DOHH2 (cell line): ENCODE data around the gene SPPL2B.

Experiments
- H3F3A ChIP-seq: fragments of 200-600 bp; sonication (generic), shearing (Covaris generic); 2 replicates; pipeline ENCODE4 v1.6.0; 2016; ENCODE audit warnings: antibody characterized with exemption, mild to moderate bottlenecking; ENCODE audit not compliant: control insufficient read depth, insufficient read depth
- H3K27ac ChIP-seq: fragments of 200-600 bp; sonication (generic); 2 replicates; pipeline ENCODE4 v1.5.1; 2014; ENCODE audit warnings: low read depth, mild to moderate bottlenecking, low read length, moderate library complexity
- H3K27me3 ChIP-seq: fragments of 200-600 bp; sonication (generic); 2 replicates; pipeline ENCODE4 v1.6.1; 2014; ENCODE audit warnings: mild to moderate bottlenecking, low read length, mixed read lengths; ENCODE audit not compliant: control insufficient read depth
- H3K36me3 ChIP-seq: fragments of 200-600 bp; sonication (generic); 2 replicates; pipeline ENCODE4 v1.6.1; 2014; ENCODE audit warnings: mild to moderate bottlenecking, low read length, moderate library complexity, mixed read lengths; ENCODE audit not compliant: control insufficient read depth
- H3K4me1 ChIP-seq: fragments of 200-600 bp; sonication (generic); 2 replicates; pipeline ENCODE4 v1.6.1; 2014; ENCODE audit warnings: mild to moderate bottlenecking, low read length, mixed read lengths; ENCODE audit not compliant: control insufficient read depth
- H3K4me2 ChIP-seq: fragments of 200-600 bp; sonication (generic); 2 replicates; pipeline ENCODE4 v1.6.0; 2014; ENCODE audit warnings: mild to moderate bottlenecking, low read length, moderate library complexity
- H3K4me3 ChIP-seq: fragments of 200-600 bp; sonication (generic); 2 replicates; pipeline ENCODE4 v1.5.1; 2014; ENCODE audit warnings: mild to moderate bottlenecking, low read length, mixed read lengths
- H3K79me2 ChIP-seq: fragments of 200-600 bp; sonication (generic); 2 replicates; pipeline ENCODE4 v1.6.1; 2014; ENCODE audit warnings: mild to moderate bottlenecking, low read length, mixed read lengths; ENCODE audit not compliant: control insufficient read depth
- H3K9me2 ChIP-seq: fragments of 200-600 bp; sonication (generic); replicated peaks from 2 replicates; pipeline ENCODE4 v1.6.1; 2014; ENCODE audit warnings: mild to moderate bottlenecking, low read length, mixed read lengths; ENCODE audit not compliant: control insufficient read depth
- H3K9me3 ChIP-seq: fragments of 200-600 bp; sonication (generic); 2 replicates; pipeline ENCODE4 v1.6.1; 2014; ENCODE audit warnings: antibody characterized with exemption, low read length, mixed read lengths; ENCODE audit not compliant: control insufficient read depth, insufficient read depth
- H4K20me1 ChIP-seq: fragments of 200-600 bp; sonication (generic); 2 replicates; pipeline ENCODE4 v1.6.0; 2014; ENCODE audit warnings: low read depth, mild to moderate bottlenecking, antibody characterized with exemption, low read length, moderate library complexity; ENCODE audit not compliant: control insufficient read depth, insufficient read depth
- CTCF ChIP-seq: fragments of 200-600 bp; sonication (generic); IDR thresholded peaks from one replicate; pipeline ENCODE4 v1.5.1; 2014; ENCODE audit warnings: antibody characterized with exemption, mild to moderate bottlenecking, low read depth, low read length; ENCODE audit not compliant: poor library complexity, severe bottlenecking
- EZH2phosphoT487 ChIP-seq: fragments of 200-600 bp; sonication (generic); IDR thresholded peaks from 2 replicates; pipeline ENCODE4 v1.6.1; 2017; ENCODE audit warnings: borderline replicate concordance, mild to moderate bottlenecking, antibody characterized with exemption, low read length, moderate library complexity, mixed read lengths

Gene SPPL2B

GRCh38 chr19:2334426-2334825, 5.9 kb downstream of the SPPL2B start:
- H4K20me1 ChIP-seq = peaks cover 22% of the 10 kb centered on the region
- no peak overlapping the region for H3K4me2 ChIP-seq
- no peaks in the 10 kb centered on the region for H3K27me3 ChIP-seq
- H3K4me1 ChIP-seq = peaks cover 47% of the 10 kb centered on the region
- peaks cover 95% of the 10 kb centered on the region for H3K79me2 ChIP-seq
- TF ChIP-seq EZH2phosphoT487 (no peak), CTCF (no peak)
- peaks cover 53% of the 10 kb centered on the region for H3K36me3 ChIP-seq
- no peak overlapping the region for H3K4me3 ChIP-seq
- peaks cover 19% of the 10 kb centered on the region; the same call in 1 of the 2 replicates for H3K9me3 ChIP-seq
- H3F3A ChIP-seq = peaks cover 23% of the 10 kb centered on the region
- no peak overlapping the region for H3K27ac ChIP-seq
- no peaks in the 10 kb centered on the region for H3K9me2 ChIP-seq

GRCh38 chr19:2334986-2335846, 6.7 kb downstream of the SPPL2B start:
- Histone ChIP-seq H4K20me1 (peaks cover 25% of the 10 kb centered on the region), H3K27me3 (no peaks in the 10 kb centered on the region), H3K9me3 (peaks cover 19% of the 10 kb centered on the region; the same call in 1 of the 2 replicates), H3K36me3 (peaks cover 60% of the 10 kb centered on the region), H3K27ac (no peak overlapping the region), H3K9me2 (no peaks in the 10 kb centered on the region), H3K79me2 (peaks cover 87% of the 10 kb centered on the region), H3K4me2 (no peak overlapping the region), H3K4me3 (no peak overlapping the region), H3K4me1 (peaks cover 40% of the 10 kb centered on the region), H3F3A (peaks cover 23% of the 10 kb centered on the region)
- TF ChIP-seq CTCF = no peak

DNA sequence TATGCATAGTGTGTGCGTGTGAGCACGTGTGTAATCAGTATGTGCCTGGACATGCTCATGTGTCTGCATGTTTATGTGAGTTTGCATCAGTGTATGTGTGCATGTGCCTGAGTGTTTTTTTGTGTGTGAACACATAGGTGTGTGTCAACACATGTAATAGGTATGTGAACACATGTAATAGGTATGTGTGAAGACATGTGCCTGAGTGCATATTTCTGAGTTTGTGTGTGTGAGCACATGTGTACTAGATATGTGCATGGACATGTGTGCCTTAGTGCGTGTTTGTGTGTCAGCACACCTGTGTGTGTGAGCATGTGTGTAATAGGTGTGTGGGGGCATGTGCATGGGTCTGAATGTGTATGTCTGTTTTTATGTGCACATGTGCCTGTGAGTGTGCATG, 7.4 kb downstream of the SPPL2B start:
- H3K27ac ChIP-seq = no peak overlapping the region
- peaks cover 34% of the 10 kb centered on the region for H3K4me1 ChIP-seq
- H3K4me2 ChIP-seq = no peak overlapping the region
- H3F3A ChIP-seq = peaks cover 23% of the 10 kb centered on the region
- no peak overlapping the region for H3K4me3 ChIP-seq
- TF ChIP-seq CTCF (no peak), EZH2phosphoT487 (no peak)
- H3K79me2 ChIP-seq = peaks cover 81% of the 10 kb centered on the region
- H3K9me3 ChIP-seq = peaks cover 19% of the 10 kb centered on the region; the same call in 1 of the 2 replicates
- H3K27me3 ChIP-seq = no peaks in the 10 kb centered on the region
- peaks cover 64% of the 10 kb centered on the region for H3K36me3 ChIP-seq
- peaks cover 25% of the 10 kb centered on the region for H4K20me1 ChIP-seq
- H3K9me2 ChIP-seq = no peaks in the 10 kb centered on the region
